ENCODE results near the gene BIRC2.

DNA sequence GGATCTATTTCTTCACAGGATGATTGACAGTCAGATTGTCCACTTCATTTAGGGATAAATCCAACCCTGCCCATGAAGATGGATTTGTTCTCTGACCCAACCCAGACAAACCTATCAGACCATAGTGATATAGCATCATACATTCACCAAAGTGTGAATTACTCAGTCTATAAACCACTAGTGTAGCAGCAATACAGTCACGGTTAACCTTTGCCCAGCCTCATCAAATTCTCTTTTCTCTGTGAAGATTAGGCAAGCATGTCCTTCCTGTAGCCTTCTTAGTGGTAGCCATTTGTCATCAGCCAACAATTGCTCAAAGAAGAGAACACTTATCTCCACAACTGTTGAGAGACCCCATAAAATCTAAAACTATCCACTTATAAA, 14.4 kb upstream of the BIRC2 start:
- TF ChIP-seq CTCF (IDR thresholded peaks at IDR 0.05): no peak
- peak in 1 of 3 donors; percentile 9 for TF ChIP-seq POLR2AphosphoS5 (IDR thresholded peaks at IDR 0.05)
